Smooth muscle cell of the brain vasculature (primary cell): Measurements from ENCODE around the gene LIN7A.
"Not testable (repeated sequence)": the region's sequence is repeated elsewhere in the genome, so short reads cannot be mapped to it uniquely, and the experiment has no call there.

Source experiments
- DNase-seq: peaks from one replicate; pipeline ENCODE4 v3.0.0-alpha.2; 2012; ENCODE audit warnings: low read depth, low spot score

Gene LIN7A

DNA sequence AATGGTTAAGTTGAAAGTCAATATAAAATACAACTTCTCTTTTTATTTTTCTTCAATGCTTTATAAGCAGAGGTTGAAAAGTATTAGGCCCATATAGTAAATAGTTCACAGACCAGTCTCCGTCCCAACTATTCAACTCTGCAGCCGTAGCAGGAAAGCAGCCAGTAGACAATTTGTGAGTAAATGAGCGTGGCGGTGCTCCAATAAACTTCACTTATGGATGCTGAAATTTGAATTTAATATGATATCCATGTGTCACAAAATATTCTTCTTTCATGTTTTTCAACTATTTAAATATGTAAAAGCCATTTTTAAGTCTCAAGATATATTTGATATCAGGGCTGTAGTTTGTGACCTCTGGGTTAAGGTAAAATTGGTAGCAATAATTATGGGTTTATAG, 17.7 kb downstream of the LIN7A start:
- DNase-seq, result no peak

DNA sequence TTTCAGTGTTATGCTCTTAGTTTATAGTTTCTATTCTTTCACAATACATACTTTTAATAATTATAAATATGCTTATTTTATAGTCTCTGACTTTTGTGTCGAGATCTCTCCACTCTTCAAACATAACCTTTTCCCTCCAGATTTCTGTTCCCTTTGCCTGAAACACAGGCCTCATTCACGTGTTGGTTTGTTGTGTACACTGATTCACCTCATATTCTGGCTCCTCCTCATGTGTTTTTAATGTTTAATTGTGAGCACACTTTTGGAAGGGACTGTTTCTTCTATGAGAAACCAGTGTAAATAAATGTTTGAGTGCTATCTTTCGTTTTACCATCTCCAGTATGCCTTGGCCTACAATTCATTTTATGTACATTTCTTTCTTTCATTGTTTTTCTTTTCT, 20.1 kb downstream of the LIN7A start:
- no peak for DNase-seq

DNA sequence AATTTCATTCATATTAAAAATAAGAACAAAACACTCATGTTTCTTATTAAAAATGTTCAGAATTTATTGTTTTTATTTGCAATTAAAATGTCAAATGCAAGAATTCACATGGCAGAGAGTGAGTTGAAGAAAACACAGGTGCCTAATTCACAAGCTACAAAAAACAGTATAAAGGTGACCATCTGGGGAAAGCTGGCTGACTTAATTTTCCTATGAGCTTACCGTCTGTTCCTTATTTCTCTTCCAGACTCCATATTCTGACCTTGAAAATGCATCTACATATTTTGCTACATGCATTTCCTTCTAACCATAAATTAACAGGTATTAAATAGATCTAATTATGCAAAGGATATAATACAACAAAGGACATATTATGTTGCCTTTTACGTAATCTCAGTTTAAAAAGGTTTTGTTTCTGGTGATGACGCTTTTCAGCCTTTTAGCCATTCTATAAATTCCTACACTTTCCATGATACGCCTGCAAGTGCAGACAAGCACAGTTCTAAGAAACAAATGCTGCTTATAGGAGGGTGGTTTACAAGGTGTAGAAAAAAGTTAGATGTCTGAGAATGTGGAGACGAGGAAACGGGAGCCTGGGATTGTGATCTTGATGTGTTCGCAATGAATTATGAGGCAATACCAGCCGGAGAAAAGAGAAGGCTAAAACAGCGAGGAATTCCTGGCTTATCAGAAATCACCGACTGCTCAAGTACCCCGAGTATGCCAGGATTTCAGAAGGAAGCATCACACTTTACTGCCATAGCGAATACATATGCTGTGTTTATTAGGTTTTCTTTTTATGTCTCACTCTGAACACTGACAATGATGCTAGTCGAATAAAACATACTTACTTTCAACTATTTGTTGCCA, 24.6 kb downstream of the LIN7A start:
- no peak for DNase-seq

DNA sequence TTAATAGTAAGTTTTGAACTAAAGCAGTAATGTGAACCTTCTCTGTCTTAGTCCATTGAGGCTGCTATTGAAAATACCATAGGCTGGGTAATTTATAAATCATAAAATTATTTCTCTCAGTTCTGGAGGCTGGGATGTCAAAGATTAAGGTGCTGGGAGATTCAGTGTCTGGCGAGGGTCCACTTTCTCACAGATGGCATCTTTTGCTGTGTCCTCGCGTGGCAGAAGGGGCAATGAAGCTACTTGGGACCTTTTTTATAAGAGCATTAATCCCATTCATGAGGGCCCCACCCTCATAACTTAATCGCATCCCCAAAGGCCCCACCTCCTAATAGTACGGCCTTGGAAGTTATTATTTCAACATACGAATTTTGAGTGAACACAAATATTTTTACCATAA, 28.4 kb downstream of the LIN7A start:
- DNase-seq, result no peak

DNA sequence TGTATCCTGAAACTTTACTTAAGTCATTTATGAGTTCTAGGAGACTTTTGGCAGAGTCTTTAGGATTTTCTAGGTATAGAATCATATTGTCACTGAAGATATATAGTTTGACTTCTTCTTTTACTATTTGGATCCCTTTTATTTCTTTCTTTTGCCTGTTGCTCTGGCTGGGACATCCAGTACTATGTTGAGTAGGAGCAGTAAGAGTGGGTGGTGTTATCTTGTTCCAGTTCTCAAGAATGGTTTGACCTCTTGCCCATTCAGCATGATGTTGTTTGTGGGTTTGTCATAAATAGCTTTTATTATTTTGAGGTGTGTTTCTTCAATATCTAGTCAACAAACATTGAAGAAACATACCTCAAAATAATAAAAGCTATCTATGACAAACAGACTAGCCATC, 35.0 kb downstream of the LIN7A start:
- DNase-seq, result no peak

DNA sequence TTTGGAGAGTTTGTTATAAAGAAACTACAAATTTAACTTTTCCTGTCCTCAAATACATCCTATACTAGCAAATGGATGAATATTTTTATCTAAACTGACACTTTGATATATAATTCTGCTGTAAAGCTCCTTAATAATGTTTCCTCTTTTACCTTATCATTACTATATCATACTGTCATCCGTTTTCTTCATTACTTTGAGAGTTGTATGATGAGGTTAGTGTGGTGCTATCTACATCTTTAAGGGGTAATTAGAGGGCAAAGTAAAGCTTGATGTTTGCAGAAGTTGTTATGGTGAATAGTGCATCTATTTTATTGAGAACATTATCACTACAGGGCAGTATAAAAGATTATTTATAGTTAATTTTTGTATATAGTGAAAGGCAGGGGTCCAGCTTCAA, 36.1 kb downstream of the LIN7A start:
- DNase-seq, result no peak

DNA sequence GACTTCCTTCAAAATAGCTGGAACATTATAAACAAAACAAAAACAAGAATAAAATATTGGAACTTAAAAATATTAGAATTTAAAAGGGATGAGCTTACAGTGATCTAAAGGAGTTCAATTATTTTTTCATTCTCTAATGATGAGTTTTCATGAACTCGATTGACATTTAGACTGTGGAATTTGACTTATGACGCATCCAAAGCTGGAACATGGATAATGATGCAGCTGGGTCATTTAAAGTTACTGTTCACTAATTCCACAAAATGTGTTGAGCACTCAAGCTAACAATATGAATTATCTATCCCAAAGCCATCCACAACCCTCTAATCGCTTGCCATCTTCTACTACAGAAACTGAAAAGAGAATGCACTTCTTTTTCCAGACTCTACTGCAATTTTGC, 42.5 kb downstream of the LIN7A start:
- no peak for DNase-seq

DNA sequence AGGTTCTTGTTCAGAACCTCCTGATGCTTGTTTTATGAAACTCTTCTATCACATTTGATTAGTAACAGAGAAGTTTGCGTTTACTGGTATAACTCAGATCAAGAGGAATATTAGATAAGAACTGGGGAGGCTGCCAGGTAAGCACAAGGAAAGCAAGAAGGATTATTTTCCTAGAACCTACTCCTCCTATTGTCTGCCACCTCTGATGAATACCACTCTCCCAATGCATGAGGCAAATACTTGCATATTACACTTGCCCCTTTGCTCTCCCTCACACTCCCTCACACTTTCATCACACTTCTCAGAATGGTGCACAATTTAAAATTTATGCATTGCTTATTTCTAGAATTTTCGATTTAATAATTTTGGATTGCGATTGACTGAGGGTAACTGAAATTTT, 43.6 kb downstream of the LIN7A start:
- DNase-seq, result no peak

DNA sequence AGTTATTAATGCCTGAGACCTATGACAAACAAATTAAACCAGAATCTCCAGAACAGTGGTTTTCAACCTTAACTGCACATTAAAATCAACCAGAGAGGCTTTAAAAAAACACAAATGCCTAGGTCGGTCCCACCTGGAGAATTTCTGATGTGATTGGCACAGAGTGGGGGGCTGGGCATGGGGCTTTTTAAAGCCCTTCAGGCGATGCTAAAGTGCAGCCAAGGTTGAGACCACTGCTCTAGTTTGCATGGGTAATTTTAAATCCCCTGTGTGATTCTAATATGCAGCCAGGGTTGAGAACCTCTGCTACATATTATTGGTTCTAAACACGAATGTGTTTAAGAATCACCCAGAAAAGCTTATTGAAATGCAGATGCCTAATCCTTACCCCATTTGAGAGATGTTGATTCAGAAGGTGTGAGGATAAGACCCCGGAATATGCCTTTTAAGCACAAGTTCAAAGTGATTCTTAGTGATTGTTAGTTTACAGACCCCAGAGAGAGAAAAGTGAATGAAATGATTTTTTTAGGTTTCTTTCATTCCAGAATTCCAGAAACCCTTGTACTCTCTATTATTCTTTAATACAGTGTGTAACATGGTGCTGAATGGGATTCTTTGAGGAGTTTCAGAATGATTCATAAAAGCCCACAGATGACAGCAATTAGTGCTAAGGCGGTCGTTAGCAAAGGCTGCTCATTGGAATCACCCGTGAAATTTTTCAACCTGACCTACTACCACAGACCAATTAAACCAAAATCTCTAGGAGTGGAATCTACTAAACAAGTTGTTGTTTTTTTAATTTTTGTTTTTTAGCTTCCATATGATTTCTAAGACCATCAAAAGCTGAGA, 44.9 kb downstream of the LIN7A start:
- DNase-seq, result no peak

DNA sequence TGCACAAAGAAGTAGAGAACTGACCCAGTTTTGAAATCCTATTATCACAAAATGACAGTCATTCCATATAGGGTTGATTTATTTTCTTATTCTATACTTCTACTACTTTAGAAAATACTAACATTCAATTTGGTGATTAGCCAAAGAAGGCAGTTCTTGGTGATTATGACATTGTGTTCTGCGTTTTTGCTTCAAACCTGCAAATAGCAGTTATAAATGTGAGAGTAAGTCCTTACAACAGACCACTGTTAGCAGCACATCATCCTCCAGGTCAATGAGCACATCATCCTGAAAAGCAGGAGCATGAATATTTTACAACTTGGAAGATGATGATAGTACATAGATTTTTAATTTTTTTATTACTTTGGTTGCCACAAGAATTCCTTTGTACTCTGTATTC, 53.1 kb downstream of the LIN7A start:
- DNase-seq, result no peak

DNA sequence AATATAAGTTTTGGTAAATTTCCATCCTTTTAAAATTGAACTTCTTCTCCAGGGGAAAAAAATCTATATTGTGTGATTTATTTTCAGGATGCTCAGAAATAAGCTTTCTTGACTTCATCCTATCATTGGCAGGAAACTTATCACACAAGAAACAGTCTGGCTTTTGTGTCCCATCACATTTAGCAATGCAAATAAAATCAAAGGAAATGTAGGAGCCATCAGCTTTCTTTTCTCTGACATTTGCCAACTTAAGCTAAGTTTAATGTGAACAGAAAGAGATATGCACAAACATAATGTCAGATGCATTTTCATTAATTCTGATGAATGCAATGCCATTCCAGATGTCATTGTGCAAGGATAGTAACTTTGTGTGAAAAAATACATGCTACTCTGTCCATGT, 56.6 kb downstream of the LIN7A start:
- DNase-seq, result no peak

DNA sequence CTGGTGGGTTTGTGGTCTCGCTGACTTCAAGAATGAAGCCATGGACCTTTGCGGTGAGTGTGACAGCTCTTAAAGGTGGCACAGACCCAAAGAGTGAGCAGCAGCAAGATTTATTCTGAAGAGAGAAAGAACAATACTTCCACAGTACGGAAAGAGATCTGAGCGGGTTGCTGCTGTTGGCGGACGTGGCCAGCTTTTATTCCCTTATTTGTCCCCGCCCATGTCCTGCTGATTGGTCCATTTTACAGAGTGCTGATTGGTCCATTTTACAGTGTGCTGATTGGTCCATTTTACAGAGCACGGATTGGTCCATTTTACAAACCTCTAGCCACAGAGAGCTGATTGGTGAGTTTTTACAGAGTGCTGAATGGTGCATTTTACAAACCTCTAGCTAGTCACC, 59.3 kb downstream of the LIN7A start:
- not testable (repeated sequence) for DNase-seq

DNA sequence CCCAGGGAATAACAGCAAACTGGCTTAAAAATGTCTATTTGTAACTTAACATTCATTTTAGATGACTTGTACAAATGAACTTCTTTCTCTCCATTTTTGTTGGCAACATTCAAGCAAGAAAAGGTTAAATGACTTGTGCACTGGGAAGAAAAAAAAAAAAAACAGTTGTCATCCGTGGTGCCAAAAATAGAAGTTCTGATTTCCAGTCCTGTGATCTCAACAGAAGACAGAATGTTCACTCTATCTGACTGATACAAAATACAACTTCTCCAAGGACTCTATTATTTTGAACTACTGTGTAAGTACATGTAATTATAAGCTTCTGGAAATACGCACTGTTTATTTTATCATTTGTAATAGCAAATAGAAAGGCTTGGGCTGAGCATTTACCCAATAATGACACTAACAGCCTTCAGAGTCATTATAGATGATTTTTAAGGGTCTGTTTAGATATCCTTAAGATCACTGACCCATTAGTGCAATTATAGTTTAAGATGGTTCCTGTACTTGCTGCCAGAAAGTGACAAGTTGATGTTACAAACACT, 59.9 kb downstream of the LIN7A start:
- DNase-seq, result peak; percentile 9

DNA sequence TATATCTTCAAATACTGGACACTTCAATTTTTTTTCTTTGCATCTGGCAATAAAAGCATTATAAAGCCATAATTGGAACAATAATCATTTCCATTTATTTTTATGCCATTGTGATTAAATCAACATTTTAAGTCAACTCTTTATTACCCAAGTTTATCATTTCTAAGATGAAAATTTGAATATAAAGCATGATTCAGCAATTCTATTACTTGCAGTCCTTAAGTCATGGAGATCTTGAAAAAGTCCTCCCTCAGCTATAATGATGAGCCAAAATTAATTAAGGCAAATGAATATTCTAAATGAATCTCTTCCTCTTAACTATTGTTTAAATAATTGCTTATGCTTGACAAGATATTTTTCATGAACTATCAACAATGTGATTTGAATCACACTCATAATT, 65.7 kb downstream of the LIN7A start:
- DNase-seq, result no peak

DNA sequence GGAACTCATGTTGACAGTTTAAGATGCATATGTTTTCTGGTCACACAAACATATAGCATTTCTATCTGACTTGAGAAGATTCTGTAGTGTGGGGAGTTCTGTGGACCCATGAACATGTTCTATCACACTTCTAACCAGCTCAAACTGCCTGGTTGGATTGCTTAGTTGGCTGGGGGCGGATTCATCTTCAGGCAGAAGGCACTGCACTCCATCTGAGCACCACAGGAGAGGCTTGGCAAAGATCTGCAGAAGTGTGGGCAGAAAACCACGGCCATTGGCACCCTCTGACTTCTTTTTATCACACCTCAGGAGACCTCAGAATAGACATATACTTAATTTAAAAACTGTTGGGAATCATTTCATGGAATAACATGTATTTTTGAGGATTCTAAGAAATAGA, 68.5 kb downstream of the LIN7A start:
- DNase-seq, result no peak

DNA sequence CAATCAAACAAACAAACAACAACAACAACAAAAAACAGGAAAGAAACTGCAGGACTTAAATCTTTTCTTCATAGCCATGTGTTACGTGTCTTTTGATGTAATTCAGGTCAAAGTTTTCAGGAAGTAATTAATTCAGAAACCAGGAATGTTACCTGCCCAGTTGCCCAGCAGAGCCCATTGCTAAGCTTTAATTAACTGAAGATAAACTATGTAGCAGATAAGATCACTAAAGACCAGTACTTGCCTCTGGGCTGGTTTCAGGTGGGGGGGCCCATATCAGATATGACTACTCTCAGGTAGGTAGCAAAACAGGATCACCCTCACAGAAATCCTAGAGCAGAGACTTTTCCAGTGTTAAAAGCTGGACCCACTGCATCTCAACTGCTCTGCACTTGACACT, 69.2 kb downstream of the LIN7A start:
- no peak for DNase-seq

DNA sequence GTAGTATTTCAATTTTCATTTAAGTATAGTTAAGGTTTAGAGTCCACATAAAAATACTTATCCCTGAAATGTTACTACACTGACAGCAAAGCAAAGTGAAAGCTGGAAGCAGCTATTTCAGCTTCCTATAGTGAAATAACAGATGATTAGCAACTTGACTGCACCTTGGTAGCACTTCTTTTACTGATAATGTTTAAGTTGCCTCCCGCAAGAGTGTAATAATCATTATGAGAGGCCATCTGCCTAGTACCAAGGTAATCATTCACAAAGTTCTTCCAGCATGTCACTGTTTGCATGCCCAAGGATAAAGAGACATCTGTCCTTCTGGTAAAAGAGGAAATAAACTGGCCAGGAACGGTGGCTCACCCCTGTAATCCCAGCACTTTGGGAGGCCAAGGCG, 69.8 kb downstream of the LIN7A start:
- no peak for DNase-seq

DNA sequence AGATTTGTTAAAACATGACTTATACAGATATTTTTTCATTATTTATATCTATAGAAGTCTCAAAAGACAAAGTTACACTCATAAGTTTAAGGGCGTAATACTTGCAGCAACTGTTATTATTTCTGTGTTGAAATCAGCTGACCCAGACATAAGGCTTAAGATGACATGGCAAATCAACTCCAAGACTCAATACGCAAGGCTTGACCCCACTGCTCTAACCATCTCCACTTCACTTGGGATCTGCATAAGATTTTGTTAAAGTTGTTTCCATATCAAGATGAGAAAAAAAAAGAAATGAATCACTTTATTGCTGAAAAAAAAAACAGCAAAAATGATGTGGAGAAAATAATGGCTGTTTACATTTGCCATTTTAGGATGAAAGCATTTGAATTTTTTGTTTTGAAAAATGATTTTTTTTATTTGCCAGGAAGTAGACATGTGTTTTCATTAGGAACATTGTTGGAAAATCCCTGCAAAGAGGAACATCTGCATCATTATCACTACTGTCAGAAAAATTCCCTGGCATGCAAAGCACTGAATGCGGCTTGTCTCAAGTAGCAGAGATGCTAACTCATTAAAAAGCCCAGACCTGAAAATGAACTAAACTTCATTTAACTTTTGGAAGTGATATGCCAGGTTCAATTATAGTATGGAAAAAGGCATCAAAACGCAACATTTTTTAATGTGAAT, 73.5 kb downstream of the LIN7A start:
- DNase-seq, result no peak

DNA sequence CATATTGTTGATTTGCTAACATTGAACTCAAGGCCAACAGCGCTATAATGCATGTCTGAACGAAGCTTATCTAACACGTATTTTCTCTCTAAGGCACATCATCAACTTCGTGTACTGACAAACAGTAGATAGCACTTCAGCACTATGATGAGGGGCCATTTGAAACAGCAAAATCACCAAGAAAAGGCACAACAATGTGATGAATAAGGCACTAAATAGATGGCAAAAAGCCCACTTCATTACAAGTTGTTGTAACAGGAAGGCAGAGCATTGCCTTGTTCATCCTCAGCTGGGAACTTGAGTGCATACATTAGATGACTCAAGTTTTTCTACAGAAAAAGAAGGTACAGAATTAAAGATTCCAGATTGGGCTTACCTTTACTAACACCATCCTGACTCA, 75.2 kb downstream of the LIN7A start:
- no peak for DNase-seq

DNA sequence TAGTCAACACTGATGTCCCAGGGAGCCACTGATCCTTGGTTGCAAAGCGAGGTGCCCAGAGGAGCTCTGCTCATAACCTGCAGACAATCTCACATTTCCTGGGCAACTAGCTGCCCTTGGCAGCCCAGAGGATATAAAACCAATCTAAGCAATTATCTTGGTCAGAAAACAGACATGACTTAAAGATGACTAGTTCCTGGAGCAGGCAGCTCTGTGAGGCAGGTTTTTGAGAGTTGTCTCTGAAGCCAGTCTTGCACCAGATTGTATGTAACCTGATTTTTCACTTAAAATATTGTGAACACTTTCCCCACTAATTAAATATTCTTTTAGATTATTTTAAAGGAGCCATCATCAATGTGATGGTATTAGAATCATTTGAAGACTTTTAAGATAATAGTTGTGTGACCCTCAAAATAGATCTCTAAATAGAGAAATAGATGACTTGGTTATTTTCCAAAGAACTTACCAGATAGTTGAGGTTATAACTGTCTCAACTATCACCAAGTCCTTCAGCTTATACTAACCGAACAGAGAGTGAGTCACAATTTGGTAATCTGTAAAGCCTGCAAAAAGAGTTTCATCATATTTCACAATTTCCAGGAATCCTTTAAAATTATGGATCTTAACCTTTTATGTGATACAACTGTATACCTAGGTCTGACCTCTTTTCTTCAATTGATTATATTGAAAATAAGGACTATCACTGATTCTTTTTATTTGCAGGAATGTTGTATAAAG, 75.9 kb downstream of the LIN7A start:
- DNase-seq, result no peak

DNA sequence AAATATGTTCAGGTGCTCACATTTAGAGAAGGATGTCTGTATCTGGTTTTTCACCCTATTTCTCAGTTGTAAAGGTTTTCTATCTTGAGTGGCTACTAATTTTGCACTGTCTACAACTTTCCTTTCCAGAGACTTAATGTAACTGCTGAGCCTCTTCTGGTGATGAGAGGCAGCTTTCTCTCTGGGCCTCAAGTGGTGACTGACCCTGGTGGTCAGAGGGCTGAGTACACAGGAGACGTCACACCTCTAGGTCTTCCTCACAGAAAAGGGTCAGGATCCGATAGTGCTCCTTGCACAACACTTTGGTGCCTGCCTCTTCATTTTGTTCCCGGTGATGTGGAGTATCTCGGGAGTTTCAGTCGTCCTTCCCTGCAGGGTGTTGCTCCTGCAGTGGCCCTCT, 76.8 kb downstream of the LIN7A start:
- no peak for DNase-seq
